Ovary (tissue), 10 donors: ENCODE data around the gene ZNF45. TPM values are rescaled to one million over a fixed set of nuclear protein-coding genes. Genes with fewer than 3 reads are reported as not detected.

ENCODE experiments used
- DNase-seq, 5 donors: peaks; one replicate each; pipeline ENCODE4 v3.0.0-alpha.2; 2019 to 2020
- H3K27ac ChIP-seq, 2 donors: fragments of 200-600 bp; one replicate each; pipeline versions ENCODE4 v1.5.1 to v1.8.0; 2019 to 2022
- H3K27me3 ChIP-seq: fragments of 200-600 bp; one replicate; pipeline ENCODE4 v1.8.0; 2022
- H3K36me3 ChIP-seq: fragments of 200-600 bp; sonication (generic); one replicate; pipeline ENCODE4 v1.5.1; 2019
- H3K4me1 ChIP-seq: one replicate; pipeline ENCODE4 v1.8.1; 2013; ENCODE audit warnings: mild to moderate bottlenecking, moderate library complexity; ENCODE audit not compliant: insufficient read depth
- H3K4me3 ChIP-seq: fragments of 200-600 bp; sonication (generic); one replicate; pipeline ENCODE4 v1.5.1; 2017
- H3K9me3 ChIP-seq, 2 donors: fragments of 200-600 bp in 1 of 2; sonication (generic) in 1 of 2; one replicate each; pipeline versions ENCODE4 v1.5.1 to v1.8.1; 2013 to 2019; ENCODE audit warnings: mild to moderate bottlenecking in 1 of 2, moderate library complexity in 1 of 2
- EP300 ChIP-seq: sonication (generic); formaldehyde crosslinking; IDR thresholded peaks from one replicate; pipeline ENCODE4 v1.6.1; 2017; ENCODE audit warnings: antibody characterized with exemption
- POLR2A ChIP-seq: fragments of 450-650 bp; IDR thresholded peaks from one replicate; pipeline ENCODE4 v1.6.1; 2017; ENCODE audit warnings: antibody characterized with exemption, mild to moderate bottlenecking, moderate library complexity
- WGBS, 3 donors: extraction: QIAGEN DNeasy Blood & Tissue Kit in 1 of 3; methylation state at CpG; one replicate each; pipeline versions ENCODE4 v1.1.5 to v1.1.7; 2013 to 2017; 5-methylcytosine and 5-hydroxymethylcytosine counted together
- intact Hi-C, 4 donors: fragments of 100-400 bp; cut with DNase I; formaldehyde crosslinking; loops; one replicate each; pipeline versions ENCODE4 v1.11.0 to v1.15.1; 2022 to 2023
- long read RNA-seq, 3 donors: library from polyadenylated mRNA in 2 of 3; unstranded in 2 of 3; transcript quantifications; one replicate each; pipeline ENCODE4 v2.0.0 and lab custom pipeline, GENCODE V29; 2021 to 2026
- polyA plus RNA-seq, 2 donors: library from polyadenylated mRNA; stranded (reverse); fragments of 200-250 nt in 1 of 2; fragments of 350-450 nt in 1 of 2; fragmentation: Illumina TruSeq in 1 of 2; extraction: RNeasy Lipid Tissue Mini Kit (QIAGEN cat#74804) in 1 of 2; gene quantifications; one replicate each; pipeline ENCODE4 v1.2.3, GENCODE V29; 2013 to 2014
- total RNA-seq, 7 donors: library from RNA; depleted of rRNA in 2 of 7; stranded (reverse); fragments of >200 nt in 2 of 7; fragmentation: NEBNext Ultra II Directional in 3 of 7; extraction: Animal tissue kit (Norgen Biotek cat#: 25700) in 3 of 7; gene quantifications; one replicate each; pipeline versions ENCODE4 v1.1.0 to v1.2.4, GENCODE V29; 2016 to 2023
- TF ChIP-seq, protein P1 (sequence below), 3 donors: fragments of 450-650 bp in 2 of 3; fragments of 200-600 bp in 1 of 3; IDR thresholded peaks; one replicate each; pipeline versions ENCODE4 v1.5.1 to v1.8.0; 2016 to 2022; ENCODE audit warnings: antibody characterized with exemption in 3 of 3, mild to moderate bottlenecking in 1 of 3
- donor health status: DM: no; HTN: no; CAD: no; lungs with moderate emphysema.
- donor health status: DM: no; HTN: no; CAD: no.
- donor health status: Bipolar disorder and iron deficiency.
- donor health status: DM: yes; HTN: yes; CAD: no.
- donor health status: DM: no; HTN: no; CAD: no.
- donor health status: DM: yes; HTN: yes; CAD: no.

Gene ZNF45
- total RNA-seq: 10 to 100 TPM in 5 of 7 donors, 1 to 10 TPM in 2; 8.3 to 18.8 (median 15.1) TPM
- polyA plus RNA-seq: 10 to 100 TPM in 1 of 2 donors, 1 to 10 TPM in 1; 7.0 to 13.4 TPM
- long read RNA-seq, donor 1, partial matches to known transcripts: 0 of 4 reads
- long read RNA-seq, donor 1, other reads (novel, unspliced or antisense): 4 of 4 reads
- long read RNA-seq, donor 2, partial matches to known transcripts: 0 of 9 reads
- long read RNA-seq, donor 2, other reads (novel, unspliced or antisense): 5 of 9 reads
- long read RNA-seq, donor 3, partial matches to known transcripts: 2 of 19 reads
- long read RNA-seq, donor 3, other reads (novel, unspliced or antisense): 16 of 19 reads

DNA sequence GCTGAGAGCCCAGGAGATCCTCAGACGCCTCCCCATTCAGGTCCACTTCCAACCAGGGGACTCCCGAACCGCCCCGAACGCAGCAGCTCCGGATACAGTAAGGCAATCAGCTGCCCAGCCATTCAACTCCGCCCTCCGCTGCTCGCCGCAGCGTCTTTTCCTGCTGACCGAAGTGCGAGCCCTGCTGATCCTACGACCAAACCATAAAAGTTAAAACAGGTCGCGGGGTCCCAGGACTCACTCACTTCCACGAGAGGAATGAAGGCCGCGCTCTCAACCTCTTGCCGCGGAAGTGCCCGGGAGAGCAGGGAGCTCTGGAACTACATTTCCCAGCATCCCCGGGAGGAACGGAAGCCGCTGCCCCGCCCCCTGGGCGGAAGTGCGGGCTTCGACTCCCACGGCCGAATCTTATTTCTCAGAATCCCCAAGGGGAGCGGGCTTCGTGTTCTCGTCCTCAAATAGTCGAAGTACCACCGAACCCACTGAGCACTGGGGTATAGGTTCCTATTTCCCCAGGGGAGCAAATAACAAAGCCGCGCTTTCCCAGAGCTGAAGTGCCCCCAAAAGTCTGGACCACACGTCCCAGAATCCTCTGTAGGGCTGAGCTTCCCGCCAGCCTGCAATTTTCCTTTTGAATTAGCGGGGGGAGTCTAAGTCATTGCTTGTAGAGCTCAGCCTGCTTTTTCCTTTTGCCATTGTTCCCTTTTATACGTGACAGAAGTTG lies at the start of gene ZNF45:
TSS of gene ZNF45 (minus strand) at position 298 of the 724 bp plus-strand sequence. CDS start 13,097 bp downstream, outside the sequence.
- no peaks in the 10 kb centered on the region for H3K36me3 ChIP-seq
- TF ChIP-seq EP300 (no peak), POLR2A (no peak)
- TF ChIP-seq, protein P1, sequence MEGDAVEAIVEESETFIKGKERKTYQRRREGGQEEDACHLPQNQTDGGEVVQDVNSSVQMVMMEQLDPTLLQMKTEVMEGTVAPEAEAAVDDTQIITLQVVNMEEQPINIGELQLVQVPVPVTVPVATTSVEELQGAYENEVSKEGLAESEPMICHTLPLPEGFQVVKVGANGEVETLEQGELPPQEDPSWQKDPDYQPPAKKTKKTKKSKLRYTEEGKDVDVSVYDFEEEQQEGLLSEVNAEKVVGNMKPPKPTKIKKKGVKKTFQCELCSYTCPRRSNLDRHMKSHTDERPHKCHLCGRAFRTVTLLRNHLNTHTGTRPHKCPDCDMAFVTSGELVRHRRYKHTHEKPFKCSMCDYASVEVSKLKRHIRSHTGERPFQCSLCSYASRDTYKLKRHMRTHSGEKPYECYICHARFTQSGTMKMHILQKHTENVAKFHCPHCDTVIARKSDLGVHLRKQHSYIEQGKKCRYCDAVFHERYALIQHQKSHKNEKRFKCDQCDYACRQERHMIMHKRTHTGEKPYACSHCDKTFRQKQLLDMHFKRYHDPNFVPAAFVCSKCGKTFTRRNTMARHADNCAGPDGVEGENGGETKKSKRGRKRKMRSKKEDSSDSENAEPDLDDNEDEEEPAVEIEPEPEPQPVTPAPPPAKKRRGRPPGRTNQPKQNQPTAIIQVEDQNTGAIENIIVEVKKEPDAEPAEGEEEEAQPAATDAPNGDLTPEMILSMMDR (IDR thresholded peaks at IDR 0.05): no peak
- intact Hi-C loops: no loop called here
- H3K4me1 ChIP-seq: peaks cover 3% of the 10 kb centered on the region
- WGBS, 3 donors: 0% methylated on average over 41 to 42 of the region's 42 CpGs
- H3K27me3 ChIP-seq: no peaks in the 10 kb centered on the region
- DNase-seq: peak; percentile 84 to 88 (median 85)
- H3K9me3 ChIP-seq: no peaks in the 10 kb centered on the region
- peak within 1 kb of the TSS; percentile 70 for H3K4me3 ChIP-seq
- peak within 1 kb of the TSS; percentile 46 to 67 for H3K27ac ChIP-seq

DNA sequence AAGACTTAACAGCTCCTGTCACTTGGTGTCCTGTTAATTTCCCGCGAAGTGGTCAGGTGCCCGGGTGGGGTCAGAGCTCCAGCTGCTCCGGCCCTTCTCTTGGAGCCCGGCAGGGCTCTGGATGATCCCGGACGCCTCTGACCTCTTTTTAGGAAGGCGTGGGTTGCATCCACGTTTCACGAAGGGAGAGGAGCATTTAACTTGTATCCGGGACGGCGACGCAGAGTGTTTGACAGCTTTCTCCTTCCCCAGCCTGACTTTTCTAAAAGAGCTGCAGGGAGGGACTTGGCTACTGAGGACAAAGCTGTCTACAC lies 49.6 kb upstream of the ZNF45 start:
- no peaks in the 10 kb centered on the region for H3K9me3 ChIP-seq
- H3K36me3 ChIP-seq: no peaks in the 10 kb centered on the region
- H3K27ac ChIP-seq: no peak overlapping the region
- DNase-seq: peak in 2 of 5 donors; percentile 41 to 46
- H3K4me3 ChIP-seq: peak overlapping the region; percentile 71
- intact Hi-C loops: loop anchor here in 1 of 4 donors (2.0 kb wide), 1 partner anchor 18 kb away; the partner anchor contains the start of gene ZNF230
- no peaks in the 10 kb centered on the region for H3K27me3 ChIP-seq
- TF ChIP-seq POLR2A (no peak), EP300 (no peak)
- no peaks in the 10 kb centered on the region for H3K4me1 ChIP-seq
- 1 to 4% (median 1%) methylated on average over 14 of the region's 14 CpGs for WGBS, 3 donors

DNA sequence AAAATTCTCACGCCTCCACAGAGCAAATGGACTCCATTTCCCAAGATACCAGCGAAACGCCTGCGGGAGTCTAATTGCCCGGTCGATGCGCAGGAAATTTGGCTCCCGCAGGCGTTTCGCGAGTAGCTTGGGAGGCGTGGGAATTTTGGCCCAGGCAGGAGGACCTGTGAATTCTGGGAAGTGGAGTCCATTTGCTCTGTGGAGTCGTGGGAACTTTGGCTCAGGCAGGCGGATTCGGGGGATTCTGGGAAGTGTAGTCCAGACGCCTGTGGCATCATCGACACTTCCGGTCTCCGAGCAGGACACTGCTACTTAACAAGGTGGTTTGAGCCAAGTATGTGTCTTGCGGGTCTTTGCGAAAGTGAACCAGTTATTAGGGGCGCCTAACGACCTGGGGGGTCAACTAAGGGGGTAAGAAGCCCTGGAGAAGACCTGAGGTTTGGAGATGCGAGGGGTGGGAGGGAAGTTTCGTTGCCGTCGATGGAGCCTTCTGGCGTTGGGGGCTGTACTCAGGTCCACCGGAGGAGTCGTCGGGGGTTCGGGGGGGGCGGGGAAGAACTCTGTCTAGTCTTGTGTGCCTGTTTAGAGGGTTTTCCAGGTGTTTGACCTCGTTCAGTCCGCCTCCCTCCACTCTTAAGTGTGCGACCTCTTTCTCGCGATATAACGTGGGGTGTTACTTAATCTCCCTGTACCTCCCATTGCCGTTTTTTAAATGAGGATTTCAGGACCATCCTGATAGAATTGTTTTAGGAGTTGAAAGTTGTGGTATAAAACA lies 49.0 kb upstream of the ZNF45 start, which contains the start of gene ZNF155:
TSS of gene ZNF155 (plus strand) at position 277 of the 775 bp plus-strand sequence. CDS start 4,356 bp downstream, outside the sequence.
- H3K4me1 ChIP-seq: no peaks in the 10 kb centered on the region
- DNase-seq: peak; percentile 88 to 92 (median 89)
- H3K4me3 ChIP-seq: peak within 1 kb of the TSS; percentile 71
- intact Hi-C loops: loop anchor here in 1 of 4 donors (2.0 kb wide), 1 partner anchor 19 kb away; the partner anchor contains the start of gene ZNF230
- H3K27ac ChIP-seq: no peak within 1 kb of the TSS
- no peaks in the 10 kb centered on the region for H3K36me3 ChIP-seq
- WGBS, 3 donors: 0 to 1% (median 1%) methylated on average over 40 of the region's 40 CpGs
- TF ChIP-seq, protein P1 (IDR thresholded peaks at IDR 0.05): no peak
- TF ChIP-seq POLR2A: peak; percentile 24
- H3K9me3 ChIP-seq: no peaks in the 10 kb centered on the region
- no peaks in the 10 kb centered on the region for H3K27me3 ChIP-seq

DNA sequence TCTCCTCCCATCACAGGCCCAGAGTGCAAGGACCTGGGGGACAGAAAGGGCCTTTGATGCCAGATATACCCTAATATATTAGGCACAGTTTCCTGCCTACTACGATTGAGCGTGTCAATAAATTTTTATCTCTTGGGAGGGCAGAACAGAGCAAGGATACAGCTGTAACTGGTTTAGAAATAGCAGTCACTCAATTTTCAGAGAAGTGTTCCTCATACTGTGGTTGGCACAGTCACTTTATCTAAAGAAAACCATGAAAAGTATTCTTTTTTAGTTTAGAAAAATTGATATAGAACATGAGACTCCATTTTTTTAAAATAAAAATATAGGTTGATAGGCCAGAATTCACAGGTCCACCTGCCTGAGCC lies 48.4 kb upstream of the ZNF45 start:
- H3K27me3 ChIP-seq: no peaks in the 10 kb centered on the region
- H3K27ac ChIP-seq: no peak overlapping the region
- H3K36me3 ChIP-seq: no peaks in the 10 kb centered on the region
- peak overlapping the region; percentile 71 for H3K4me3 ChIP-seq
- TF ChIP-seq EP300: no peak
- no peak for TF ChIP-seq POLR2A
- TF ChIP-seq, protein P1 (IDR thresholded peaks at IDR 0.05): no peak
- intact Hi-C loops: no loop called here
- no peaks in the 10 kb centered on the region for H3K4me1 ChIP-seq
- no peak for DNase-seq
- no peaks in the 10 kb centered on the region for H3K9me3 ChIP-seq
- 70 to 82% (median 79%) methylated on average over 2 of the region's 2 CpGs for WGBS, 3 donors
